HCT116 (cell line): ENCODE data around the gene TAOK3. TPM values are rescaled to one million over a fixed set of nuclear protein-coding genes. Genes with fewer than 3 reads are reported as not detected.
A peak's percentile ranks its signal among the peaks of the same experiment; 100 is the strongest.

Experiments used
- ATAC-seq: fragments of 200-7000 bp; cut with Tn5 transposase; 2 replicates; pipeline ENCODE4 v1.9.1; 2020; ENCODE audit warnings: mild to moderate bottlenecking, moderate library complexity
- BruUV-seq: library from RNA; stranded (reverse); fragments of 400-500 nt; replicated peaks from 2 replicates; lab custom pipeline; 2021; lab: Mats Ljungman, UMichigan
- CTCF ChIA-PET: fragments of 300-600 bp; sonication (Branson Sonifier 250); formaldehyde crosslinking; loops from one replicate; lab custom pipeline; 2021; ENCODE audit warnings: antibody characterized with exemption; lab: Charles Lee
- POLR2A ChIA-PET: fragments of 300-600, 350-600 bp; sonication (Branson Sonifier 250); formaldehyde crosslinking; loops from one replicate; lab custom pipeline; 2021; ENCODE audit warnings: antibody characterized with exemption; lab: Charles Lee
- RAD21 ChIA-PET, 2 experiments: fragments of 300-600 bp; sonication (Branson Sonifier 250); formaldehyde crosslinking; loops; one replicate each; lab custom pipeline; 2023; ENCODE audit warnings: low total read pairs in 2 of 2; ENCODE audit not compliant: uncharacterized antibody in 2 of 2, unreplicated experiment in 2 of 2, low non-redundant PET in 1 of 2; lab: Charles Lee
- DNase-seq: peaks from one replicate; pipeline ENCODE4 v3.0.0-alpha.2; 2010; ENCODE audit warnings: low read depth, low spot score
- H2AFZ ChIP-seq: fragments of 200-600 bp; shearing (Covaris generic), sonication (generic); 2 replicates; pipeline ENCODE4 v1.6.1; 2017; ENCODE audit warnings: low read depth, mixed run types, mixed read lengths, antibody characterized with exemption, low read length; ENCODE audit not compliant: poor library complexity, severe bottlenecking
- H3K27ac ChIP-seq: 2 replicates; pipeline ENCODE4 v1.5.1; 2012; ENCODE audit warnings: low read depth, low read length
- H3K27me3 ChIP-seq: fragments of 200-600 bp; sonication (generic); 2 replicates; pipeline ENCODE4 v1.6.1; 2016; ENCODE audit warnings: mixed run types, low read length, mixed read lengths; ENCODE audit not compliant: insufficient read depth
- H3K36me3 ChIP-seq, 2 experiments: fragments of 200-500 bp in 1 of 2; fragments of 200-600 bp in 1 of 2; sonication (Bioruptor generic) in 1 of 2; sonication (generic) in 1 of 2; 2 replicates each; pipeline versions ENCODE4 v1.5.1 to v1.6.1; 2014 to 2016; ENCODE audit warnings: low read length in 2 of 2, inconsistent platforms in 1 of 2, mixed read lengths in 1 of 2, mixed run types in 1 of 2; ENCODE audit not compliant: insufficient read depth in 2 of 2, control insufficient read depth in 1 of 2
- H3K4me1 ChIP-seq, 2 experiments: fragments of 200-600 bp in 1 of 2; sonication (generic) in 1 of 2; 2 replicates each; pipeline versions ENCODE4 v1.5.1 to v1.6.1; 2012 to 2017; ENCODE audit warnings: low read length in 2 of 2, inconsistent platforms in 1 of 2, mild to moderate bottlenecking in 1 of 2, mixed read lengths in 1 of 2, mixed run types in 1 of 2, moderate library complexity in 1 of 2; ENCODE audit not compliant: insufficient read depth in 2 of 2, control insufficient read depth in 1 of 2
- H3K4me2 ChIP-seq: fragments of 200-600 bp; sonication (generic); 2 replicates; pipeline ENCODE4 v1.6.1; 2017; ENCODE audit warnings: mixed run types, low read length, mixed read lengths
- H3K4me3 ChIP-seq, 2 experiments: fragments of 200-600 bp in 1 of 2; sonication (generic) in 1 of 2; replicated peaks in 1 of 2; 2 replicates each; pipeline ENCODE4 v1.5.1; 2011 to 2016; ENCODE audit warnings: low read length in 2 of 2, control low read depth in 1 of 2, low read depth in 1 of 2, mild to moderate bottlenecking in 1 of 2, mixed read lengths in 1 of 2, mixed run types in 1 of 2
- H3K79me2 ChIP-seq: fragments of 200-600 bp; sonication (generic); 2 replicates; pipeline ENCODE4 v1.6.1; 2017; ENCODE audit warnings: mild to moderate bottlenecking, mixed run types, low read length, moderate library complexity, mixed read lengths; ENCODE audit not compliant: insufficient read depth
- H3K9ac ChIP-seq: fragments of 200-600 bp; sonication (generic); 2 replicates; pipeline ENCODE4 v1.6.1; 2016; ENCODE audit warnings: low read length, mixed read lengths
- H3K9me2 ChIP-seq: fragments of 200-600 bp; sonication (generic), shearing (Covaris generic); 2 replicates; pipeline ENCODE4 v1.6.1; 2017; ENCODE audit warnings: mixed run types, mild to moderate bottlenecking, moderate library complexity; ENCODE audit not compliant: insufficient read depth
- H3K9me3 ChIP-seq, 2 experiments: fragments of 200-500 bp in 1 of 2; fragments of 200-600 bp in 1 of 2; sonication (Bioruptor generic) in 1 of 2; sonication (generic) in 1 of 2; 2 replicates each; pipeline ENCODE4 v1.6.1; 2014 to 2017; ENCODE audit warnings: low read length in 2 of 2, mixed read lengths in 2 of 2, inconsistent platforms in 1 of 2, low read depth in 1 of 2, mild to moderate bottlenecking in 1 of 2, mixed run types in 1 of 2, moderate library complexity in 1 of 2; ENCODE audit not compliant: control insufficient read depth in 1 of 2, insufficient read depth in 1 of 2
- H4K20me1 ChIP-seq: fragments of 200-600 bp; sonication (generic), shearing (Covaris generic); 2 replicates; pipeline ENCODE4 v1.6.1; 2017; ENCODE audit warnings: mixed run types, mild to moderate bottlenecking, moderate library complexity; ENCODE audit not compliant: insufficient read depth
- CBX3 ChIP-seq: IDR thresholded peaks from 2 replicates; pipeline ENCODE4 v1.6.1; 2012; ENCODE audit warnings: low read depth
- CEBPB ChIP-seq: IDR thresholded peaks from 2 replicates; pipeline ENCODE4 v1.6.1; 2012; ENCODE audit warnings: low read depth
- EGR1 ChIP-seq: IDR thresholded peaks from 2 replicates; pipeline ENCODE4 v1.6.1; 2012; ENCODE audit warnings: low read depth
- POLR2A ChIP-seq: IDR thresholded peaks from 2 replicates; pipeline ENCODE4 v1.7.0; 2011; ENCODE audit warnings: borderline replicate concordance; ENCODE audit not compliant: insufficient read depth, insufficient read length; ENCODE audit errors: extremely low read depth
- RAD21 ChIP-seq: IDR thresholded peaks from 2 replicates; pipeline ENCODE4 v1.6.1; 2012; ENCODE audit warnings: low read depth, mild to moderate bottlenecking
- SIN3A ChIP-seq: IDR thresholded peaks from 2 replicates; pipeline ENCODE4 v1.6.1; 2012; ENCODE audit warnings: low read depth
- SP1 ChIP-seq: IDR thresholded peaks from 2 replicates; pipeline ENCODE4 v1.6.1; 2012; ENCODE audit warnings: low read depth
- TCF7L2 ChIP-seq: IDR thresholded peaks from 2 replicates; pipeline ENCODE4 v1.7.0; 2011; ENCODE audit warnings: borderline replicate concordance, inconsistent platforms; ENCODE audit not compliant: insufficient read depth, insufficient read length; ENCODE audit errors: extremely low read depth
- ZFX ChIP-seq: fragments of 450-650 bp; IDR thresholded peaks from 2 replicates; pipeline ENCODE4 v1.6.1; 2017
- intact Hi-C: fragments of 100-400 bp; cut with micrococcal nuclease; formaldehyde crosslinking; loops from 2 replicates; pipeline ENCODE4 v1.10.0; 2022
- total RNA-seq: library from RNA; stranded (reverse); gene quantifications from one replicate; pipeline ENCODE4 v1.2.1, GENCODE V29; 2021; ENCODE audit not compliant: unreplicated experiment
- TF ChIP-seq, protein P1 (sequence below): IDR thresholded peaks from 2 replicates; pipeline ENCODE4 v1.6.1; 2012
- TF ChIP-seq, protein P2 (sequence below), 3 experiments: fragments of 200-600 bp in 1 of 3; sonication (generic) in 1 of 3; IDR thresholded peaks in 2 of 3; conservative IDR thresholded peaks in 1 of 3; 2 replicates each; pipeline ENCODE4 v1.5.1; 2012 to 2017; ENCODE audit warnings: low read depth in 2 of 3, low read length in 2 of 3, antibody characterized with exemption in 1 of 3, borderline replicate concordance in 1 of 3, control low read depth in 1 of 3, mild to moderate bottlenecking in 1 of 3, mixed read lengths in 1 of 3, mixed run types in 1 of 3, moderate library complexity in 1 of 3; ENCODE audit not compliant: insufficient read depth in 1 of 3

The TAOK3 gene
- total RNA-seq, 1 experiment from 2014 or later: 10.5 TPM

DNA sequence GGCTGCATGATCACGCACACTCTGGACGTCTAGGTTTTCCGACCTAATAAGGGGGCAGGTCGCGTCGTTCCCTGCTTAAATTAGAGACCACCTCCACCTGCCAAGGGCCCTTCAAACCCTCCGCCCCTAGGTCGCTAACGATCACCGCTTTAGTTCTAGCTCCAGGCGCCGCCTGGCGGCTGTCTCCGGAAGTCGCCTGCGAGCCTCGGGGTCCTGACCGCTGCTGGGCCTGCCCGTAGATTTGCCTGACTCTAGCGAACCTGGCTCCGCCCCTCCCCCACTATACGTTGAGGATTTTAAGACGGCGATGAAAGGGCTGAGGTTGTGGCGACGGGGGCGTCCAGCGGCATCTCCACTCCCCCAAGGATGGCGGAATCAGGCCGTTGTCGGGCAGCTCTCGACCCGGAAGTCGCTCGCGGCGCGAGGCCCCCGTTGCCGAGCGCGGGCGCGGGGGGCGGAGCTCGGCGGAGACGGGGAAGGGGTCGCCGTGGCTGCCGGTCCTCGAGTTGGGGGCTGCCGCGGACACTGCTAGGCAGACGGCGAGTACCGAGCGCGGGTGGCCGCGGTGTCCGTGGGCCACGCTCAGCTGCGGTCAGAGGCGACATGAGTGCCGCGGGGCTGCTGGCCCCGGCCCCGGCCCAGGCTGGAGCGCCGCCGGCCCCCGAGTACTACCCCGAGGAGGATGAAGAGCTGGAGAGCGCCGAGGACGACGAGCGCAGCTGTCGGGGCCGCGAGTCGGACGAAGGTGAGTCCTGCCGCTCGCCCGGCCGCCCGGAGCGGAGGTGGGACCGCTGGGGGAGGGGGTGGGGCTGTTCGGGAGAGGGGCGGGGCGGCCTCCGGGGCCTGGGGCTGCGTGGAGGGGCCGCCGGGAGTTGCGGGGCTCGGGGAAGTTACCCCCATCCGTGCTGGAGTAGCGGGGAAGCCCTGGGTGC, 3.6 kb upstream of the TAOK3 start, which contains the start of gene SUDS3 (continued):
- TF ChIP-seq SIN3A (no peak), ZFX (peak; percentile 52; the same call in 1 of the 2 replicates), EGR1 (peak; percentile 60; the same call in 1 of the 2 replicates), POLR2A (no peak), CBX3 (no peak; the same call in 1 of the 2 replicates), RAD21 (peak; percentile 99)
- TF ChIP-seq, protein P1, sequence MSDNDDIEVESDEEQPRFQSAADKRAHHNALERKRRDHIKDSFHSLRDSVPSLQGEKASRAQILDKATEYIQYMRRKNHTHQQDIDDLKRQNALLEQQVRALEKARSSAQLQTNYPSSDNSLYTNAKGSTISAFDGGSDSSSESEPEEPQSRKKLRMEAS: peak; percentile 60; the same call in 1 of the 2 replicates
- TF ChIP-seq, all 23 proteins: peak for 10

DNA sequence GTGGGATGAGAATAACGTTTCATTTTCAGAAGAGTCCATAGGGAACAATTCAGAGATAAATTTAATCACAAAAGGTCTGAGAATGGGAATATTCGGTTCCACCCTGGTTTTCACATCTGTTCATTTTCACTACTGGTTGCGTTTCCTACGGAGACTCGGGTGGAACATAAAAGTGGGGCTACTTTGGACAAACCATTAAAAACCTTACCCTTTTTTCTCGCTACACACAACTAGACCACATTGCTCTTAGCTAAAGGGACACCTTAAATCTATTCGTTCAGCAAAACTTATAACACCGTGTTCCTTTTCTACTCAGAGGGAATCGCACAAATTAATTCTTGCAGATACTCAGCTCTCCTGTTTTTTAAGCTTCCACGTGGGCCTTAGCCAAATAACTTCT, 2.6 kb upstream of the TAOK3 start:
- no peak for ATAC-seq
- no peaks in the 10 kb centered on the region for H3K9me3 ChIP-seq
- H4K20me1 ChIP-seq: no peaks in the 10 kb centered on the region
- H3K4me2 ChIP-seq: peak overlapping the region; percentile 83
- DNase-seq: no peak
- H3K4me1 ChIP-seq: peaks cover 0 to 35% of the 10 kb centered on the region in 2 experiments; a peak in 3 of 4 replicates
- ChIA-PET CTCF (interaction anchor here (0.6 to 4.4 kb wide), 12 partner anchors 10 to 500 kb away, joined by 3 to 76 read pairs (median 5); no protein-coding TSS in a partner anchor), RAD21 (interaction anchor here (1.0 to 2.0 kb wide), 3 partner anchors 194 to 254 kb away, joined by 4 to 7 read pairs (median 6); no protein-coding TSS in a partner anchor), POLR2A (interaction anchor here (1.2 to 1.6 kb wide), 2 partner anchors 192 to 254 kb away, joined by 4 to 9 read pairs; no protein-coding TSS in a partner anchor)
- H3K9ac ChIP-seq: no peak overlapping the region
- peaks cover 29% of the 10 kb centered on the region for H3K79me2 ChIP-seq
- no peaks in the 10 kb centered on the region for H3K9me2 ChIP-seq
- H3K27ac ChIP-seq: no peak overlapping the region
- H3K27me3 ChIP-seq: no peaks in the 10 kb centered on the region
- peaks cover 3 to 10% of the 10 kb centered on the region in 2 experiments; a peak in 1 of 4 replicates for H3K36me3 ChIP-seq
- no peak overlapping the region for H2AFZ ChIP-seq
- TF ChIP-seq CEBPB: no peak
- no peak for TF ChIP-seq TCF7L2
- TF ChIP-seq, protein P2, sequence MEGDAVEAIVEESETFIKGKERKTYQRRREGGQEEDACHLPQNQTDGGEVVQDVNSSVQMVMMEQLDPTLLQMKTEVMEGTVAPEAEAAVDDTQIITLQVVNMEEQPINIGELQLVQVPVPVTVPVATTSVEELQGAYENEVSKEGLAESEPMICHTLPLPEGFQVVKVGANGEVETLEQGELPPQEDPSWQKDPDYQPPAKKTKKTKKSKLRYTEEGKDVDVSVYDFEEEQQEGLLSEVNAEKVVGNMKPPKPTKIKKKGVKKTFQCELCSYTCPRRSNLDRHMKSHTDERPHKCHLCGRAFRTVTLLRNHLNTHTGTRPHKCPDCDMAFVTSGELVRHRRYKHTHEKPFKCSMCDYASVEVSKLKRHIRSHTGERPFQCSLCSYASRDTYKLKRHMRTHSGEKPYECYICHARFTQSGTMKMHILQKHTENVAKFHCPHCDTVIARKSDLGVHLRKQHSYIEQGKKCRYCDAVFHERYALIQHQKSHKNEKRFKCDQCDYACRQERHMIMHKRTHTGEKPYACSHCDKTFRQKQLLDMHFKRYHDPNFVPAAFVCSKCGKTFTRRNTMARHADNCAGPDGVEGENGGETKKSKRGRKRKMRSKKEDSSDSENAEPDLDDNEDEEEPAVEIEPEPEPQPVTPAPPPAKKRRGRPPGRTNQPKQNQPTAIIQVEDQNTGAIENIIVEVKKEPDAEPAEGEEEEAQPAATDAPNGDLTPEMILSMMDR (IDR thresholded peaks at IDR 0.05 in 2 of 3, conservative IDR thresholded peaks at IDR 0.05 in 1 of 3; ENCODE audit: borderline replicate concordance in 1 of 3, insufficient read depth in 1 of 3, low read depth in 2 of 3, low read length in 2 of 3): no peak
- TF ChIP-seq SP1: no peak
- no peak overlapping the region for H3K4me3 ChIP-seq
- BruUV-seq: TSS peak; percentile 52
- intact Hi-C loops: loop anchor here (5.0 kb wide), 1 partner anchor 498 kb away; no protein-coding TSS in a partner anchor
